HCT116 (cell line): ENCODE data around the gene MRPL1. TPM values are rescaled to one million over a fixed set of nuclear protein-coding genes. Genes with fewer than 3 reads are reported as not detected.

Experiments
- ATAC-seq: fragments of 200-7000 bp; cut with Tn5 transposase; 2 replicates; pipeline ENCODE4 v1.9.1; 2020; ENCODE audit warnings: mild to moderate bottlenecking, moderate library complexity
- BruUV-seq: library from RNA; stranded (reverse); fragments of 400-500 nt; replicated peaks from 2 replicates; lab custom pipeline; 2021; lab: Mats Ljungman, UMichigan
- CTCF ChIA-PET: fragments of 300-600 bp; sonication (Branson Sonifier 250); formaldehyde crosslinking; loops from one replicate; lab custom pipeline; 2021; ENCODE audit warnings: antibody characterized with exemption; lab: Charles Lee
- POLR2A ChIA-PET: fragments of 300-600, 350-600 bp; sonication (Branson Sonifier 250); formaldehyde crosslinking; loops from one replicate; lab custom pipeline; 2021; ENCODE audit warnings: antibody characterized with exemption; lab: Charles Lee
- RAD21 ChIA-PET, 2 experiments: fragments of 300-600 bp; sonication (Branson Sonifier 250); formaldehyde crosslinking; loops; one replicate each; lab custom pipeline; 2023; ENCODE audit warnings: low total read pairs in 2 of 2; ENCODE audit not compliant: uncharacterized antibody in 2 of 2, unreplicated experiment in 2 of 2, low non-redundant PET in 1 of 2; lab: Charles Lee
- DNase-seq: peaks from one replicate; pipeline ENCODE4 v3.0.0-alpha.2; 2010; ENCODE audit warnings: low read depth, low spot score
- H2AFZ ChIP-seq: fragments of 200-600 bp; shearing (Covaris generic), sonication (generic); 2 replicates; pipeline ENCODE4 v1.6.1; 2017; ENCODE audit warnings: low read depth, mixed run types, mixed read lengths, antibody characterized with exemption, low read length; ENCODE audit not compliant: poor library complexity, severe bottlenecking
- H3K27ac ChIP-seq: 2 replicates; pipeline ENCODE4 v1.5.1; 2012; ENCODE audit warnings: low read depth, low read length
- H3K27me3 ChIP-seq: fragments of 200-600 bp; sonication (generic); 2 replicates; pipeline ENCODE4 v1.6.1; 2016; ENCODE audit warnings: mixed run types, low read length, mixed read lengths; ENCODE audit not compliant: insufficient read depth
- H3K36me3 ChIP-seq, 2 experiments: fragments of 200-500 bp in 1 of 2; fragments of 200-600 bp in 1 of 2; sonication (Bioruptor generic) in 1 of 2; sonication (generic) in 1 of 2; 2 replicates each; pipeline versions ENCODE4 v1.5.1 to v1.6.1; 2014 to 2016; ENCODE audit warnings: low read length in 2 of 2, inconsistent platforms in 1 of 2, mixed read lengths in 1 of 2, mixed run types in 1 of 2; ENCODE audit not compliant: insufficient read depth in 2 of 2, control insufficient read depth in 1 of 2
- H3K4me1 ChIP-seq, 2 experiments: fragments of 200-600 bp in 1 of 2; sonication (generic) in 1 of 2; 2 replicates each; pipeline versions ENCODE4 v1.5.1 to v1.6.1; 2012 to 2017; ENCODE audit warnings: low read length in 2 of 2, inconsistent platforms in 1 of 2, mild to moderate bottlenecking in 1 of 2, mixed read lengths in 1 of 2, mixed run types in 1 of 2, moderate library complexity in 1 of 2; ENCODE audit not compliant: insufficient read depth in 2 of 2, control insufficient read depth in 1 of 2
- H3K4me2 ChIP-seq: fragments of 200-600 bp; sonication (generic); 2 replicates; pipeline ENCODE4 v1.6.1; 2017; ENCODE audit warnings: mixed run types, low read length, mixed read lengths
- H3K4me3 ChIP-seq, 2 experiments: fragments of 200-600 bp in 1 of 2; sonication (generic) in 1 of 2; replicated peaks in 1 of 2; 2 replicates each; pipeline ENCODE4 v1.5.1; 2011 to 2016; ENCODE audit warnings: low read length in 2 of 2, control low read depth in 1 of 2, low read depth in 1 of 2, mild to moderate bottlenecking in 1 of 2, mixed read lengths in 1 of 2, mixed run types in 1 of 2
- H3K79me2 ChIP-seq: fragments of 200-600 bp; sonication (generic); 2 replicates; pipeline ENCODE4 v1.6.1; 2017; ENCODE audit warnings: mild to moderate bottlenecking, mixed run types, low read length, moderate library complexity, mixed read lengths; ENCODE audit not compliant: insufficient read depth
- H3K9ac ChIP-seq: fragments of 200-600 bp; sonication (generic); 2 replicates; pipeline ENCODE4 v1.6.1; 2016; ENCODE audit warnings: low read length, mixed read lengths
- H3K9me2 ChIP-seq: fragments of 200-600 bp; sonication (generic), shearing (Covaris generic); 2 replicates; pipeline ENCODE4 v1.6.1; 2017; ENCODE audit warnings: mixed run types, mild to moderate bottlenecking, moderate library complexity; ENCODE audit not compliant: insufficient read depth
- H3K9me3 ChIP-seq, 2 experiments: fragments of 200-500 bp in 1 of 2; fragments of 200-600 bp in 1 of 2; sonication (Bioruptor generic) in 1 of 2; sonication (generic) in 1 of 2; 2 replicates each; pipeline ENCODE4 v1.6.1; 2014 to 2017; ENCODE audit warnings: low read length in 2 of 2, mixed read lengths in 2 of 2, inconsistent platforms in 1 of 2, low read depth in 1 of 2, mild to moderate bottlenecking in 1 of 2, mixed run types in 1 of 2, moderate library complexity in 1 of 2; ENCODE audit not compliant: control insufficient read depth in 1 of 2, insufficient read depth in 1 of 2
- H4K20me1 ChIP-seq: fragments of 200-600 bp; sonication (generic), shearing (Covaris generic); 2 replicates; pipeline ENCODE4 v1.6.1; 2017; ENCODE audit warnings: mixed run types, mild to moderate bottlenecking, moderate library complexity; ENCODE audit not compliant: insufficient read depth
- CEBPB ChIP-seq: IDR thresholded peaks from 2 replicates; pipeline ENCODE4 v1.6.1; 2012; ENCODE audit warnings: low read depth
- EGR1 ChIP-seq: IDR thresholded peaks from 2 replicates; pipeline ENCODE4 v1.6.1; 2012; ENCODE audit warnings: low read depth
- ELF1 ChIP-seq: IDR thresholded peaks from 2 replicates; pipeline ENCODE4 v1.6.1; 2012; ENCODE audit warnings: low read depth, borderline replicate concordance
- EZH2 ChIP-seq: fragments of 200-600 bp; sonication (generic); IDR thresholded peaks from 2 replicates; pipeline ENCODE4 v1.6.1; 2017; ENCODE audit warnings: antibody characterized with exemption, mixed run types
- EZH2phosphoT487 ChIP-seq: fragments of 200-600 bp; IDR thresholded peaks from 2 replicates; pipeline ENCODE4 v1.6.1; 2018; ENCODE audit warnings: antibody characterized with exemption, borderline replicate concordance
- FOSL1 ChIP-seq: IDR thresholded peaks from 2 replicates; pipeline ENCODE4 v1.6.1; 2012; ENCODE audit warnings: low read depth
- JUND ChIP-seq: IDR thresholded peaks from 2 replicates; pipeline ENCODE4 v1.6.1; 2012
- POLR2AphosphoS5 ChIP-seq: IDR thresholded peaks from 2 replicates; pipeline ENCODE4 v1.6.1; 2011; ENCODE audit warnings: mild to moderate bottlenecking, low read depth, low read length, moderate library complexity
- RAD21 ChIP-seq: IDR thresholded peaks from 2 replicates; pipeline ENCODE4 v1.6.1; 2012; ENCODE audit warnings: low read depth, mild to moderate bottlenecking
- SP1 ChIP-seq: IDR thresholded peaks from 2 replicates; pipeline ENCODE4 v1.6.1; 2012; ENCODE audit warnings: low read depth
- SRF ChIP-seq: IDR thresholded peaks from 2 replicates; pipeline ENCODE4 v1.6.1; 2012; ENCODE audit warnings: low read depth
- TCF7L2 ChIP-seq: IDR thresholded peaks from 2 replicates; pipeline ENCODE4 v1.7.0; 2011; ENCODE audit warnings: borderline replicate concordance, inconsistent platforms; ENCODE audit not compliant: insufficient read depth, insufficient read length; ENCODE audit errors: extremely low read depth
- YY1 ChIP-seq: IDR thresholded peaks from 2 replicates; pipeline ENCODE4 v1.6.1; 2011; ENCODE audit warnings: low read length, low read depth, moderate library complexity, mild to moderate bottlenecking; ENCODE audit not compliant: insufficient replicate concordance; ENCODE audit errors: extremely low read depth
- ZBTB33 ChIP-seq: IDR thresholded peaks from 2 replicates; pipeline ENCODE4 v1.6.1; 2011; ENCODE audit warnings: mild to moderate bottlenecking, low read length, moderate library complexity; ENCODE audit not compliant: insufficient replicate concordance; ENCODE audit errors: extremely low read depth
- ZNF274 ChIP-seq: fragments of 200-500 bp; sonication (Bioruptor generic); IDR thresholded peaks from 2 replicates; pipeline ENCODE4 v1.6.1; 2014; ENCODE audit warnings: mild to moderate bottlenecking, low read depth, low read length, inconsistent platforms
- intact Hi-C: fragments of 100-400 bp; cut with micrococcal nuclease; formaldehyde crosslinking; loops from 2 replicates; pipeline ENCODE4 v1.10.0; 2022
- total RNA-seq: library from RNA; stranded (reverse); gene quantifications from one replicate; pipeline ENCODE4 v1.2.1, GENCODE V29; 2021; ENCODE audit not compliant: unreplicated experiment

MRPL1 gene
- total RNA-seq, 1 experiment from 2014 or later = 54.9 TPM

GRCh38 chr4:77893451-77893850 lies 30.8 kb downstream of the MRPL1 start:
- intact Hi-C loops = no loop called here
- ChIA-PET RAD21 (no interaction called here), CTCF (no interaction called here), POLR2A (no interaction called here)
- Histone ChIP-seq H3K9me3 (no peaks in the 10 kb centered on the region), H3K36me3 (peaks cover 0 to 6% of the 10 kb centered on the region in 2 experiments; a peak in 3 of 4 replicates), H3K9ac (no peak overlapping the region), H2AFZ (no peak overlapping the region), H3K4me1 (no peaks in the 10 kb centered on the region), H3K27ac (no peak overlapping the region), H4K20me1 (no peaks in the 10 kb centered on the region), H3K9me2 (no peaks in the 10 kb centered on the region), H3K79me2 (no peaks in the 10 kb centered on the region), H3K27me3 (no peaks in the 10 kb centered on the region), H3K4me3 (no peak overlapping the region), H3K4me2 (no peak overlapping the region)
- no peak for DNase-seq
- TF ChIP-seq POLR2AphosphoS5 (no peak), ZNF274 (no peak), SRF (no peak), TCF7L2 (no peak), EZH2phosphoT487 (no peak), EZH2 (no peak), RAD21 (no peak), SP1 (no peak), ELF1 (no peak), EGR1 (no peak), YY1 (no peak), ZBTB33 (no peak), FOSL1 (no peak), JUND (no peak), CEBPB (no peak)
- no peak for ATAC-seq
- BruUV-seq = no TSS peak
